ENCODE results near the gene SLC6A19. TPM values are rescaled to one million over a fixed set of nuclear protein-coding genes. Genes with fewer than 3 reads are reported as not detected.

SLC6A19 gene
- not detected in 2 replicates for total RNA-seq (ENCODE audit: low replicate concordance)

GRCh38 chr5:1201327-1202025 is at the start of gene SLC6A19:
TSS of gene SLC6A19 (plus strand) at chr5:1201595. CDS start at chr5:1201651, 56 bp downstream.

GRCh38 chr5:1225081-1225480 is 23.7 kb downstream of the SLC6A19 start, which contains the start of gene SLC6A18:
TSS of gene SLC6A18 (plus strand) at chr5:1225381. CDS start at chr5:1225478, 97 bp downstream.

Other genes with a start within 250 kb of the SLC6A19 start
- gene NKD2, start 192.8 kb upstream of the SLC6A19 start, total RNA-seq (ENCODE audit: low replicate concordance): 0.70 and 12.5 TPM in 2 replicates
- 11.1 and 23.3 TPM in 2 replicates for gene SLC12A7, start 89.5 kb upstream of the SLC6A19 start, total RNA-seq (ENCODE audit: low replicate concordance)
- not detected in 2 replicates for gene SLC6A18, start 23.8 kb downstream of the SLC6A19 start, total RNA-seq (ENCODE audit: low replicate concordance)
- not detected in 2 replicates for gene TERT, start 93.5 kb downstream of the SLC6A19 start, total RNA-seq (ENCODE audit: low replicate concordance)
- gene CLPTM1L, start 143.5 kb downstream of the SLC6A19 start, total RNA-seq (ENCODE audit: low replicate concordance): 256 and 374 TPM in 2 replicates
- not detected in 2 replicates for gene SLC6A3, start 243.8 kb downstream of the SLC6A19 start, total RNA-seq (ENCODE audit: low replicate concordance)

Measured in smooth muscle cell of the coronary artery (primary cell).